Astrocyte (in vitro differentiated cells and primary cell): Measurements from ENCODE around the gene C1QTNF5. TPM values are rescaled to one million over a fixed set of nuclear protein-coding genes. Genes with fewer than 3 reads are reported as not detected.

Experiments used
- DNase-seq: peaks from one replicate; pipeline ENCODE4 v3.0.0-alpha.2; 2010; ENCODE audit warnings: low read depth
- FAIRE-seq: peaks from 2 replicates; lab custom pipeline; 2011; peaks lifted over from hg19 to GRCh38; lab: Jason Lieb, UNC
- H2AFZ ChIP-seq: 2 replicates; pipeline ENCODE4 v1.6.0; 2012; ENCODE audit warnings: low read depth, low read length, inconsistent platforms
- H3K27ac ChIP-seq: 2 replicates; pipeline ENCODE4 v1.5.1; 2011; ENCODE audit warnings: low read depth, low read length, inconsistent platforms
- H3K27me3 ChIP-seq: 2 replicates; pipeline ENCODE4 v1.6.0; 2011; ENCODE audit warnings: low read length, inconsistent platforms; ENCODE audit not compliant: insufficient read depth
- H3K36me3 ChIP-seq: 2 replicates; pipeline ENCODE4 v1.5.1; 2011; ENCODE audit warnings: low read length, inconsistent platforms; ENCODE audit not compliant: insufficient read depth
- H3K4me1 ChIP-seq: 2 replicates; pipeline ENCODE4 v1.5.1; 2011; ENCODE audit warnings: low read length, inconsistent platforms; ENCODE audit not compliant: insufficient read depth
- H3K4me2 ChIP-seq: 2 replicates; pipeline ENCODE4 v1.6.0; 2012; ENCODE audit warnings: low read length, inconsistent platforms
- H3K4me3 ChIP-seq: 2 replicates; pipeline ENCODE4 v1.5.1; 2011; ENCODE audit warnings: low read depth, mild to moderate bottlenecking, low read length, inconsistent platforms; ENCODE audit not compliant: insufficient read depth
- H3K79me2 ChIP-seq: 2 replicates; pipeline ENCODE4 v1.6.0; 2012; ENCODE audit warnings: mild to moderate bottlenecking, low read length, inconsistent platforms; ENCODE audit not compliant: insufficient read depth
- H3K9ac ChIP-seq: 2 replicates; pipeline ENCODE4 v1.6.0; 2012; ENCODE audit warnings: mild to moderate bottlenecking, low read length, inconsistent platforms
- H3K9me3 ChIP-seq: 2 replicates; pipeline ENCODE4 v1.5.1; 2012; ENCODE audit warnings: low read depth, mild to moderate bottlenecking, low read length, inconsistent platforms; ENCODE audit not compliant: insufficient read depth
- H4K20me1 ChIP-seq: 2 replicates; pipeline ENCODE4 v1.6.0; 2012; ENCODE audit warnings: low read length, inconsistent platforms; ENCODE audit not compliant: insufficient read depth
- H3K27ac Mint-ChIP-seq: one replicate; pipeline ENCODE4 v1.8.0; 2021; ENCODE audit warnings: mild to moderate bottlenecking, mixed read lengths; ENCODE audit not compliant: unreplicated experiment
- H3K27me3 Mint-ChIP-seq: one replicate; pipeline ENCODE4 v1.8.0; 2021; ENCODE audit warnings: low read depth, mixed read lengths; ENCODE audit not compliant: unreplicated experiment
- H3K36me3 Mint-ChIP-seq: one replicate; pipeline ENCODE4 v1.8.0; 2021; ENCODE audit warnings: low read depth, mixed read lengths; ENCODE audit not compliant: unreplicated experiment
- H3K4me1 Mint-ChIP-seq: one replicate; pipeline ENCODE4 v1.8.0; 2021; ENCODE audit warnings: low read depth, mixed read lengths; ENCODE audit not compliant: unreplicated experiment
- H3K4me3 Mint-ChIP-seq: one replicate; pipeline ENCODE4 v1.8.0; 2021; ENCODE audit warnings: mild to moderate bottlenecking, moderate library complexity, mixed read lengths; ENCODE audit not compliant: unreplicated experiment
- H3K9me3 Mint-ChIP-seq: one replicate; pipeline ENCODE4 v1.8.0; 2021; ENCODE audit warnings: mild to moderate bottlenecking, mixed read lengths; ENCODE audit not compliant: unreplicated experiment
- CTCF ChIP-seq: IDR thresholded peaks from 2 replicates; pipeline ENCODE4 v1.5.1; 2011; ENCODE audit warnings: low read depth, mild to moderate bottlenecking, inconsistent platforms, low read length, moderate library complexity; ENCODE audit not compliant: insufficient read depth
- EZH2 ChIP-seq: IDR thresholded peaks from 2 replicates; pipeline ENCODE4 v1.6.1; 2012; ENCODE audit warnings: mild to moderate bottlenecking, low read length, inconsistent platforms; ENCODE audit not compliant: insufficient read depth
- microRNA-seq: library from miRNA; unstranded; fragments of <30 nt; microRNA quantifications from one replicate; pipeline ENCODE4 v1.2.0, GENCODE V29; 2020
- total RNA-seq: library from RNA; stranded (reverse); gene quantifications from 2 replicates; pipeline ENCODE4 v1.2.1, GENCODE V29; 2021

The C1QTNF5 gene
- total RNA-seq, 1 donor from 2014 or later = 6.3 TPM

GRCh38 chr11:119293461-119293860 is 47.2 kb downstream of the C1QTNF5 start:
- H4K20me1 ChIP-seq = no peaks in the 10 kb centered on the region

GRCh38 chr11:119290894-119291497 is 49.7 kb downstream of the C1QTNF5 start:
- H3K36me3 Mint-ChIP-seq = peaks cover 19% of the 10 kb centered on the region
- no peak overlapping the region for H3K4me3 ChIP-seq
- H3K4me2 ChIP-seq = no peak overlapping the region
- H3K9me3 Mint-ChIP-seq = no peaks in the 10 kb centered on the region
- peaks cover 6% of the 10 kb centered on the region for H3K9me3 ChIP-seq
- peaks cover 21% of the 10 kb centered on the region for H3K36me3 ChIP-seq
- H3K27me3 Mint-ChIP-seq = no peaks in the 10 kb centered on the region
- H2AFZ ChIP-seq = no peak overlapping the region
- H4K20me1 ChIP-seq = peaks cover 4% of the 10 kb centered on the region
- H3K27ac ChIP-seq = no peak overlapping the region
- no peak overlapping the region for H3K4me3 Mint-ChIP-seq
- no peaks in the 10 kb centered on the region for H3K4me1 ChIP-seq
- H3K27ac Mint-ChIP-seq = no peak overlapping the region
- no peak overlapping the region for H3K9ac ChIP-seq
- FAIRE-seq = no peak
- DNase-seq = no peak
- H3K27me3 ChIP-seq = no peaks in the 10 kb centered on the region
- H3K79me2 ChIP-seq = peaks cover 3% of the 10 kb centered on the region
- no peaks in the 10 kb centered on the region for H3K4me1 Mint-ChIP-seq
- TF ChIP-seq EZH2 (no peak), CTCF (no peak)

More at GRCh38 chr11:119293461-119293860, 47.2 kb downstream of the C1QTNF5 start:
- H3K79me2 ChIP-seq = no peaks in the 10 kb centered on the region
- no peaks in the 10 kb centered on the region for H3K27me3 ChIP-seq
- H3K9me3 Mint-ChIP-seq = no peaks in the 10 kb centered on the region
- peaks cover 6% of the 10 kb centered on the region for H3K9me3 ChIP-seq
- no peaks in the 10 kb centered on the region for H3K27me3 Mint-ChIP-seq
- H3K9ac ChIP-seq = no peak overlapping the region
- H3K36me3 ChIP-seq = peaks cover 24% of the 10 kb centered on the region
- H3K4me3 ChIP-seq = no peak overlapping the region
- DNase-seq = no peak
- H3K27ac Mint-ChIP-seq = no peak overlapping the region
- FAIRE-seq = no peak
- no peaks in the 10 kb centered on the region for H3K4me1 ChIP-seq
- H3K27ac ChIP-seq = no peak overlapping the region
- H3K4me2 ChIP-seq = no peak overlapping the region
- H3K4me1 Mint-ChIP-seq = peaks cover 8% of the 10 kb centered on the region
- peaks cover 20% of the 10 kb centered on the region for H3K36me3 Mint-ChIP-seq
- H3K4me3 Mint-ChIP-seq = no peak overlapping the region
- no peak overlapping the region for H2AFZ ChIP-seq
- TF ChIP-seq CTCF = no peak
- no peak for TF ChIP-seq EZH2

Small RNA genes lying within 50 kb of the gene (microRNA-seq; reads per million reads assigned to microRNA genes)
- gene MIR6756 = not detected

Other genes with a start within 250 kb of the C1QTNF5 start
- gene DPAGT1, start 239.0 kb downstream of the C1QTNF5 start, total RNA-seq = 44.1 and 47.1 TPM in 2 replicates
- 10.9 and 11.1 TPM in 2 replicates for gene C2CD2L, start 233.5 kb downstream of the C1QTNF5 start, total RNA-seq
- 22.7 and 27.8 TPM in 2 replicates for gene HINFP, start 219.3 kb downstream of the C1QTNF5 start, total RNA-seq
- gene ABCG4, start 191.8 kb downstream of the C1QTNF5 start, total RNA-seq = 0.55 and 1.5 TPM in 2 replicates
- gene NLRX1, start 172.2 kb downstream of the C1QTNF5 start, total RNA-seq = 6.3 and 9.6 TPM in 2 replicates
- not detected in 2 replicates for gene NHERF4, start 155.4 kb downstream of the C1QTNF5 start, total RNA-seq
- gene CBL, start 134.5 kb downstream of the C1QTNF5 start, total RNA-seq = 45.1 and 46.6 TPM in 2 replicates
- gene MCAM, start 23.8 kb downstream of the C1QTNF5 start, total RNA-seq = 188 and 213 TPM in 2 replicates
- 31.8 and 33.3 TPM in 2 replicates for gene RNF26, start 6.4 kb downstream of the C1QTNF5 start, total RNA-seq
- not detected in 2 replicates for gene MFRP, start 5.8 kb upstream of the C1QTNF5 start, total RNA-seq
- 6.5 and 6.7 TPM in 2 replicates for gene USP2, start 40.8 kb upstream of the C1QTNF5 start, total RNA-seq
- gene THY1, start 82.3 kb upstream of the C1QTNF5 start, total RNA-seq = 104 and 129 TPM in 2 replicates